GM12873 (cell line): ENCODE results near the gene HSD3B2.

Experiments used
- CTCF ChIP-seq: IDR thresholded peaks from 2 replicates; pipeline ENCODE4 v1.5.1; 2012; ENCODE audit warnings: low read depth, mild to moderate bottlenecking, moderate library complexity, low read length, control low read depth; ENCODE audit not compliant: insufficient read depth; ENCODE audit errors: missing control alignments

The HSD3B2 gene

DNA sequence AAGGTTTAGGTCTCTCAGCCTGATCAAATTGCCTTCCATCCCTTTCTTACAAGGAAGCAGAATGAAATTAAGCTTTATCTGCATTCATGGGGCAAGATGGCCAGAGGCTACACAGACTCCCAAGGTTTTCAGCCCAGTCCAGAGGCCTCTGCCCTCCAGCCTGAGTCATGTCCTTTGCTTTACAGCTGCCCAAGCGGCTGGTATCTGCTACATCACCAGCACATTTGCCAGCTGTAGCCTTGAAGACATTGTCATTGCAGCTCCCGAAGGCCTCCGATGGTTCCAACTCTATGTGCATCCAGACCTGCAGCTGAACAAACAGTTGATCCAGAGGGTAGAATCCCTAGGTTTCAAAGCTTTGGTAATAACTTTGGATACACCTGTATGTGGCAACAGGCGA lies 30.4 kb upstream of the HSD3B2 start:
- no peak for TF ChIP-seq CTCF

- no peak for TF ChIP-seq CTCF
Measured at GRCh38 chr1:119385650-119386049, 29.3 kb upstream of the HSD3B2 start.

DNA sequence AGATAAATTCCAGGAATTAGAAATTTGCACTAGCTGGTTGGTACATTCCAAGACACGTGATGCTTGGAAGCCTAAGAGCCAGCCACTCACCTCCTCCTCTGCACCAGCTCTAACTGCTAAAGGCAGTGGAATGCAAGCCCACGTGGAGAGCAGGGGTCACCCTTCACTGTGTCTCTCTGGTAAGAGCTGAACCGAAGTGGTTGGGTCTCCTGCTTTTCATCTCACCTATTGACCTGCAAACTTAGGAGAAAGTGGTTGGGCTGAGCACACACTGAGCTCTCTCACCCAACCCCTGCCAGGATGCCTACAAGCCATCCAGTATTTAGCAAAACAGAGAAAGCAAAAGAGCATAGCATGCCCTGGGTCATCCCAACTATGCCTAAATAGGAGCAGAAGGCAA lies 27.1 kb upstream of the HSD3B2 start:
- no peak for TF ChIP-seq CTCF

- no peak for TF ChIP-seq CTCF
Measured at GRCh38 chr1:119388450-119388849, 26.5 kb upstream of the HSD3B2 start.

- TF ChIP-seq CTCF = no peak
Measured at GRCh38 chr1:119390526-119390925, 24.4 kb upstream of the HSD3B2 start.

DNA sequence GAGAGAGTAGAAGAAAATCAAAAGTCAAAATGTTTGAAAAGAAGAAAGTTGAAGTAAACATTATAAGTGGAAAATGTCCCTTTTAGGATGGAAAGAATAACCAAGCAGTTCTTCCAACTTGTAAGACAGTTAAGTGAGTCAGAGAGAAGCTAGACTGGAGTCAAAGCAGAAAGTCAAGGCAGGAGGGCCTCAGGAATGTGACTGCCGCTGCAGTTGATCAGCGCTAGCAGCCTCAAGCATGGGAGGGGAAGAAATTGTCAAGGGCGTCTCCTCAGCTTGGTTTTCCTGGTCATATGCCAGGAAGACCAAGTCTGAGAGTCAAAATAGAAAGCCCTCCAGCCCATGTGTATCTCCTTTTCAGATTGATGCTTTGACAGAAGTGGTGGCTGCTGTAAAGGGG lies 23.2 kb upstream of the HSD3B2 start:
- TF ChIP-seq CTCF = no peak

- TF ChIP-seq CTCF = no peak
Measured at GRCh38 chr1:119394085-119394484, 20.9 kb upstream of the HSD3B2 start.
